A673 (cell line): ENCODE measurements around the gene FFAR1.

Experiments
- EZH2 ChIP-seq: fragments of 200-600 bp; sonication (generic); IDR thresholded peaks from 2 replicates; pipeline ENCODE4 v1.6.1; 2017; ENCODE audit warnings: borderline replicate concordance, low read depth, mild to moderate bottlenecking, mixed read lengths, antibody characterized with exemption, low read length; ENCODE audit not compliant: poor library complexity, severe bottlenecking
- TF ChIP-seq, protein P1 (sequence below): fragments of 300-800, 200-600 bp; sonication (generic); conservative IDR thresholded peaks from 2 replicates; pipeline ENCODE4 v1.5.1; 2017; ENCODE audit warnings: low read depth, mild to moderate bottlenecking, antibody characterized with exemption, low read length, moderate library complexity, mixed read lengths

- TF ChIP-seq, protein P1, sequence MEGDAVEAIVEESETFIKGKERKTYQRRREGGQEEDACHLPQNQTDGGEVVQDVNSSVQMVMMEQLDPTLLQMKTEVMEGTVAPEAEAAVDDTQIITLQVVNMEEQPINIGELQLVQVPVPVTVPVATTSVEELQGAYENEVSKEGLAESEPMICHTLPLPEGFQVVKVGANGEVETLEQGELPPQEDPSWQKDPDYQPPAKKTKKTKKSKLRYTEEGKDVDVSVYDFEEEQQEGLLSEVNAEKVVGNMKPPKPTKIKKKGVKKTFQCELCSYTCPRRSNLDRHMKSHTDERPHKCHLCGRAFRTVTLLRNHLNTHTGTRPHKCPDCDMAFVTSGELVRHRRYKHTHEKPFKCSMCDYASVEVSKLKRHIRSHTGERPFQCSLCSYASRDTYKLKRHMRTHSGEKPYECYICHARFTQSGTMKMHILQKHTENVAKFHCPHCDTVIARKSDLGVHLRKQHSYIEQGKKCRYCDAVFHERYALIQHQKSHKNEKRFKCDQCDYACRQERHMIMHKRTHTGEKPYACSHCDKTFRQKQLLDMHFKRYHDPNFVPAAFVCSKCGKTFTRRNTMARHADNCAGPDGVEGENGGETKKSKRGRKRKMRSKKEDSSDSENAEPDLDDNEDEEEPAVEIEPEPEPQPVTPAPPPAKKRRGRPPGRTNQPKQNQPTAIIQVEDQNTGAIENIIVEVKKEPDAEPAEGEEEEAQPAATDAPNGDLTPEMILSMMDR: no peak
- no peak for TF ChIP-seq EZH2
Measured at GRCh38 chr19:35310331-35310730, 37.4 kb upstream of the FFAR1 start.
